ENCODE results near the gene DPPA4.

DPPA4 gene

GRCh38 chr3:109337393-109337792, at the start of gene DPPA4:
Gene DPPA4 (minus strand): TSS chr3:109337546. CDS start chr3:109337517, 29 bp downstream.
- Histone ChIP-seq H3K9ac (ENCODE audit: low read length) (no peak within 1 kb of the TSS), H3K27ac (ENCODE audit: low read depth, low read length) (no peak within 1 kb of the TSS), H3K79me2 (ENCODE audit: insufficient read depth, low read length) (no peaks in the 10 kb centered on the region), H3K27me3 (ENCODE audit: low read length) (no peaks in the 10 kb centered on the region), H3K36me3 (ENCODE audit: low read length) (no peaks in the 10 kb centered on the region), H3K9me2 (replicated peaks; ENCODE audit: insufficient read depth, low read length) (no peaks in the 10 kb centered on the region), H3K4me3 (ENCODE audit: insufficient read depth, low read length, poor library complexity, severe bottlenecking) (no peak within 1 kb of the TSS), H4K20me1 (ENCODE audit: low read depth, low read length) (no peaks in the 10 kb centered on the region), H3F3A (ENCODE audit: insufficient read depth) (no peaks in the 10 kb centered on the region), H3K4me2 (ENCODE audit: low read depth, low read length, poor library complexity, severe bottlenecking) (no peak within 1 kb of the TSS), H2AFZ (ENCODE audit: low read depth, low read length, severe bottlenecking) (no peak within 1 kb of the TSS), H3K9me3 (ENCODE audit: insufficient read depth, low read length) (no peaks in the 10 kb centered on the region)
- no peak for TF ChIP-seq EZH2phosphoT487 (conservative IDR thresholded peaks at IDR 0.05; ENCODE audit: low read length)
- no peak for TF ChIP-seq CTCF (IDR thresholded peaks at IDR 0.05; ENCODE audit: insufficient read depth, low read length, poor library complexity, severe bottlenecking)

- Histone ChIP-seq H3K9me3 (ENCODE audit: insufficient read depth, low read length) (no peaks in the 10 kb centered on the region), H3K27ac (ENCODE audit: low read depth, low read length) (no peak overlapping the region), H3K79me2 (ENCODE audit: insufficient read depth, low read length) (no peaks in the 10 kb centered on the region), H4K20me1 (ENCODE audit: low read depth, low read length) (no peaks in the 10 kb centered on the region), H2AFZ (ENCODE audit: low read depth, low read length, severe bottlenecking) (no peak overlapping the region), H3K9ac (ENCODE audit: low read length) (no peak overlapping the region), H3K36me3 (ENCODE audit: low read length) (no peaks in the 10 kb centered on the region), H3K27me3 (ENCODE audit: low read length) (no peaks in the 10 kb centered on the region), H3K4me2 (ENCODE audit: low read depth, low read length, poor library complexity, severe bottlenecking) (no peak overlapping the region), H3K9me2 (replicated peaks; ENCODE audit: insufficient read depth, low read length) (no peaks in the 10 kb centered on the region), H3K4me3 (ENCODE audit: insufficient read depth, low read length, poor library complexity, severe bottlenecking) (no peak overlapping the region), H3F3A (ENCODE audit: insufficient read depth) (no peaks in the 10 kb centered on the region)
- TF ChIP-seq CTCF (IDR thresholded peaks at IDR 0.05; ENCODE audit: insufficient read depth, low read length, poor library complexity, severe bottlenecking) (no peak), EZH2phosphoT487 (conservative IDR thresholded peaks at IDR 0.05; ENCODE audit: low read length) (no peak)
Observed at GRCh38 chr3:109385442-109386318, 48.3 kb upstream of the DPPA4 start.

GRCh38 chr3:109384164-109384563, 46.8 kb upstream of the DPPA4 start:
- Histone ChIP-seq H3K4me2 (ENCODE audit: low read depth, low read length, poor library complexity, severe bottlenecking) (no peak overlapping the region), H3K9ac (ENCODE audit: low read length) (no peak overlapping the region), H3K79me2 (ENCODE audit: insufficient read depth, low read length) (no peaks in the 10 kb centered on the region), H2AFZ (ENCODE audit: low read depth, low read length, severe bottlenecking) (no peak overlapping the region), H3K4me3 (ENCODE audit: insufficient read depth, low read length, poor library complexity, severe bottlenecking) (no peak overlapping the region), H3K27ac (ENCODE audit: low read depth, low read length) (no peak overlapping the region), H3K9me3 (ENCODE audit: insufficient read depth, low read length) (no peaks in the 10 kb centered on the region), H3K27me3 (ENCODE audit: low read length) (no peaks in the 10 kb centered on the region), H3F3A (ENCODE audit: insufficient read depth) (no peaks in the 10 kb centered on the region), H4K20me1 (ENCODE audit: low read depth, low read length) (no peaks in the 10 kb centered on the region), H3K9me2 (replicated peaks; ENCODE audit: insufficient read depth, low read length) (no peaks in the 10 kb centered on the region), H3K36me3 (ENCODE audit: low read length) (no peaks in the 10 kb centered on the region)
- TF ChIP-seq EZH2phosphoT487 (conservative IDR thresholded peaks at IDR 0.05; ENCODE audit: low read length) (no peak), CTCF (IDR thresholded peaks at IDR 0.05; ENCODE audit: insufficient read depth, low read length, poor library complexity, severe bottlenecking) (no peak)
